NCI-H1436 treated with DMSO at 0.1 percent for 48 hours (cell line): ENCODE measurements around the gene CELF5.
"Not testable (repeated sequence)": the region's sequence is repeated elsewhere in the genome, so short reads cannot be mapped to it uniquely, and the experiment has no call there.

Experiments
- DNase-seq: peaks from one replicate; lab custom pipeline; 2025; lab: John Stamatoyannopoulos, UW

Gene CELF5

DNA sequence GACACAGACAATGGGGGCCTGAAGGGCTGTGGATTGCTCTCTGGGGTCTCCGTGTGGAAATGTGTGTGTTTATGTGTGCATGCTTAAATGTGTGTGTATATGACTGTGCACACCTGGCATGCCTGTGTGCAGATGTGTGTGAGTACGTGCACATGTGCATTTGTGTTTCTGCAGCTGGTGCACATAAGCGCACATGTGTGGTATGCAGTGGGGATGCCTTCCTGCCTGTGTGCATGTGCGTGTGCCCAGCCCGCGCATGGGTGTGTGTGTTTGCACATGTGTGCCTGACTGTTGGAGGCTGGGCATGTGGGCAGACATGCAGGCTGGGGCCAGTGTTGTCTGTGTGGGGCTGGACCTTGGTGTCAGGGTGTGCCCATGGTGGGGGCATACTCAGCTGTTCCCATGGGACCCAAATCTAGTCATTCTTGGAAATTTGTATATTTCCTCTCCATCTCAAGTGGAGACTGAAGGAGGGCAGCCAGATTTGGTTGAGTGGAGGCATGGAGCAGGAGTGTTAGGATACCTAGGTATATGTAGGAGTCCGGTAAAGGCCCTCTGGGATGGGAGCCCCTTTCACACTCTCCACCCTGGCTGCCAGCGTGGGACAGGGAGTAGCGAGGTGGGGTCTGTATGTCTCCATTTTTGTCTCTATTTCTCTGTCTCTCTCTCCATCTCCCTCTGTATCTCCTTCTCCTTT lies 49.9 kb downstream of the CELF5 start:
- no peak for DNase-seq

DNA sequence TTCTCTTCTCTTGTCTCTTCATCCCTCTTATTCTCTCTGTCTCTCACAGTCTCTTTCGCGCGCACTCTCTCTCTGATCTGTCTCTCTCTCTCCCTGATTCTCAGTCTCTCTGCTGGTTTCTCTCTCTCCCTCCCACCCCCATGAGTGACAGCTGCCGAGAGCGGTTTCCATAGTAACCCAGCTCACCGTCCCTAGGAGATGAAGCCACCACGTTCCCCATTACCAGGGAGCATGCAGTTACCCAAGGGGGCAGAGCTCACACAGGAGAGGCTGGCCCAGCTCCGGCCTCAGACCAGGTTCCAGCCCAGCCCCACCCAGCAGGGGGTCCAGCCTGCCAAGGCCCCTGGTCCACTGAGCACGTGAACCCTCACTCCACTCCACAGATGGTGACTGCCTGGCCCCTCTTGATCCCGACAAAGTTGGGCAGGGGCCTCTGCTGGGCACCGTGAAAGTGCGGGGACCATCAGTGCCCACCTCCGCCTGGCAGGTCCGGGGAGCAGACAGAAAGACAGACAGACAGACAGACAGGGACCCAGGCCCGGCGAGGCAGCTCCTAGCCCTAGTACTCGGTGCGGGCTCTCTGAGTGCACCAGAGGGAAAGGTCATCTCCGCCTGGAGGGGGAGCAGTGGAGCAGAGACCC lies 50.6 kb downstream of the CELF5 start:
- no peak for DNase-seq

DNA sequence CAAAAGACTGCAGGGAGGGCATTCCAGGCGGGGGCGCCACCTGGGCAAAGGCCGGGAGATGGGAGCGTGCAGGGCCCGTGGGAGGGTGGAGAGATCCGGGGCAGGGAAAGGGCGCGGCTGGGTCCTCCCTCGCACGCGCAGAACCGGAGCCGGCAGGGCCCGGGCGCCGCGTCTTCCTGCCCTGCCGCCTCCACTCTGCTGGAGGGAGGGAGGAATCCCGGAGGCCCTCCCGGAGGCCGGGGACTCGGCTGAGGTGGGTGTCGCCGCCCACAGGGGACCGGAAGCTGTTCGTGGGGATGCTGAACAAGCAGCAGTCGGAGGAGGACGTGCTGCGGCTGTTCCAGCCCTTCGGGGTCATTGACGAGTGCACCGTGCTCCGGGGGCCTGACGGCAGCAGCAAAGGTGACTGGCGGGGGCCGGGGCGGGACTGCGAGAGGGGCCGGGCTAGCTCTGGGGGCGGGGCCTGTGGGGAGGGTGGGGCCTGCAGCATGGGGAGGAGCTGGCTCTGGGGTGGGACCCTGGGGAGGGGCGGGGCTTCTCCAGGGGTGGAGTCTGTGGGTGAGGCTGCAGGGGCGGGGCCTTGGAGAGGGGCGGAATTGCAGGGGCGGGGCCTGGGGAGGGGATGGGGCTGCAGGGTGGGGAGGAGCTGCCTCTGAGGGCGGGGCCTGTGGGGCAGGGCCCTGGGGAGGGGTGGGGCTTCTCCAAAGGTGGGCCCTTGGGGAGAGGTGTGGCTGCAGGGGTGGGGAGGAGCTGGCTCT lies 51.3 kb downstream of the CELF5 start:
- DNase-seq = no peak

DNA sequence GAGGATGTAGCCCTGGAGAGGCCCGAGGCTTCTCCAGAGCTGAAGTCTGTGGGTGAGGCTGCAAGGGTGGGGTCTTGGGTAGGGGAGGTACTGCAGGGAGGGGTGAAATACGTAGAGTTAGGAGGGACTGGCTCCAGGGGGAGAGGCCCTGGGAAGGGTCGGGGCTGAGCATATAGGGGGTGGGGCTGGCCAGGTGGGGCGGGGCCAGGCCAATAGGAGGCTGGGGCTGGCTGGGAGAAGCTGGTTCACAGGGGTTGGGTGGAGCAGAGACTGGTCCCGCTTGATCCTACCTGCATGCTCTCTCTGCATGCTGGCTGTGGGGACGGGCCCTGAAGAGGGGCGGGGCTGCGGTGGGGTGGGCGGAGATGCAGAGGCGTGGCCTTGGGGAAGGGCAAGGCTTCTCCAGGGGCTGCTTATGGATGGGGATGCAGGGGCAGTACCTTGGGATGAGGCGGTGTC lies 51.9 kb downstream of the CELF5 start:
- DNase-seq = peak; percentile 74

DNA sequence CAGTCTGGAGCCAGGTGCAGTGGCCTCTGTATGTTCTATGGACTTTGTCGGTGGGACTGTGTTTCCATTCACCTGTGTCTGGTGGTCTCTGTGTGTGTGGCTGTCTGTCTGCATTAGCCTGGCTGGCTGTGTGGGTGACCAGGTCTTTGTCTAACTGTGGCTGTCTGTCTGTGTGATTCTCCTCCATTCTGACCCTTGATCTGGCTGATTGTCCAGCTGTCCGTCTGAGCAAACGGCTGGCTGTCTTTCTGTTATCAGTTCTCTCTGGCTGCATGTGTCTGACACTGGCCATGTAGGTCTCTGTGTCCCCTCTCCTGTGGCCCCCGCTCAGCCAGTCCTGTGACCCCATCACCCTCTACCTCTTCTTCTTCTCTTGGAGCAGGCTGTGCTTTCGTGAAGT lies 53.2 kb downstream of the CELF5 start:
- DNase-seq = no peak

DNA sequence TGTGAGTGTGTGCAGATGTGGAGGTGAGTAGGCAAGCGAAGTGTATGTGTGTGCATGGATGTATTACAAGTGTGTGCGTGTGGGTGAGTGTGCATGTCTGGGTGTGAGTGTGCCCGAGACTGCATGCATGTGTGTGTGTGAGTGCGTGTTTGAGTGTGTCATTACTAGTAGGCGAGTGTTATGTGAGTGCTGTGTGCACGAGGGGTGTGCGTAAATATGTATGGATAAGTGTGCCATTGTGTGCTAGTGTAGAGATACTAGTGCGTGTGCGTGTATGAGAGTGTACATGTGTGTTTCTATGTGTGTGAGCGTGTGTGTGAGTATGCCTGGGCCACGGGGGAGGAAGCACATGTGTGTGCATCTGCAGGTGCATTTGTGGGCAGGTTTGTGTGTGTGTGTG lies 53.8 kb downstream of the CELF5 start:
- no peak for DNase-seq

DNA sequence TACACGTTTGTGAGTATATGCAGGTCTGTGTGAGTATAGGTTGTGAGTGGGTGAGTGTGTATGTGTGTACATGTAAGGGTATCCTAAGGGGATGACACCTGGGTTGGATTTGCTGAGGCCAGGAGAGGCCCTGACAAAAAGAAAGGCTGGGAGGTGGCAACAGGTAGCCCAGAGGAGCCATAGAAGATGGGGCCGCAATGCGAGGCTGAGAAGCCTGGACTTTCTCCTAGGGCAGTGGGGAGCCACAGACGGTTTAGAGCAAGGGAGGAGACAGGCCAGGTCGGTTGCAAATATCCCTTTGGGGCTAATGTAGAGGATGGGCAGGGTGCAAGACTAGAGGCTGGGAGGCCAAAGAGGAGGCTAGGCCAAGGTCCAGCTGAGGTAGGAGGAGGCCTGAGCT lies 54.3 kb downstream of the CELF5 start:
- DNase-seq = no peak

DNA sequence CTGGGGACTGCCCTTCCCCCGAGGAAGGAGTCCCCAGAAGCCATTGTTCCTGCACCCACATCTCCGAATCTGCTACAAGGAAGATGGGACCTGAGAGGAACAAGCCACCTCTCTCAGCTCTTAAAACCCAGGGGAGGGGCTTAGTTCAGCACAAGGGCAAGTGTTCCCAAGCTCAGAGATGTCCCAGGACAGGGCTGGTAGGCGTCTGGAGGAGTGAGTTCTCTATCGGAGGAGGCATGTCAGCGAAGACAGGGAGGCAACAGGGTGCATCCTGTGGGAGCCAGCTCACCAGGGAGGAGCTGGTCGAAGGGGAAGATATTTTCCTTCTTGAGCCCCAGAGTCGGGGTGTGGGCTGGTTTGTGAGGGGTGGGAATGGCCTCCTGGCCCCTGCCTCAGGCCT lies 54.8 kb downstream of the CELF5 start:
- no peak for DNase-seq

DNA sequence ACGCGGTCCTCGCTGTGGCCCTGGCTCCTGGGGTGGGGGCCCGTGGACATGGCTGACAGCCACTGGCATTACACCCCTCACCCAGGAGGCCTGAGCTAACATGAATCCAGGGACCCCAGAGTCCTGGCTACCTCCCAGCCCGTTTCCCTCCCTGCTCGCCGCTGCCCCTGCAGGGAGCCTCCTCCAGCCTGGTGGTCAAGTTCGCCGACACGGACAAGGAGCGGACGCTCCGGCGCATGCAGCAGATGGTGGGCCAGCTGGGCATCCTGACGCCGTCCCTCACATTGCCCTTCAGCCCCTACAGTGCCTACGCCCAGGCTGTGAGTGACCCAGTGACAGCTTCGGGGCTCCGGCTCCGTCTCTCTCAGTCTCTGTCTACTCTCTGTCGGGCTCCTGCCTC lies 56.6 kb downstream of the CELF5 start:
- no peak for DNase-seq

DNA sequence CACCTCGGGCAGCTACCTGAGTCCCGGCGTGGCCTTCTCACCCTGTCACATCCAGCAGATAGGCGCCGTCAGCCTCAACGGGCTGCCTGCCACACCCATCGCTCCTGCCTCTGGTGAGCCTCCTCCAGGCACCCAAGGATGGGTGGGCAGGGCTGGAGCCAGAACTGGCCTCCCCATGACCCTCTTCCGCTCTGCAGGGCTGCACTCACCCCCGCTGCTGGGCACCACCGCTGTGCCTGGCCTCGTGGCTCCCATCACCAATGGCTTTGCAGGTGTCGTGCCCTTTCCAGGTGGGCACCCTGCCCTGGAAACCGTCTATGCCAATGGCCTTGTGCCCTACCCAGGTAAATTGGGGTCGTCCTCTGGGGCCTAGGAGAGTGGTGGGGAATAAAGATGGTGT lies 57.7 kb downstream of the CELF5 start:
- DNase-seq = no peak

DNA sequence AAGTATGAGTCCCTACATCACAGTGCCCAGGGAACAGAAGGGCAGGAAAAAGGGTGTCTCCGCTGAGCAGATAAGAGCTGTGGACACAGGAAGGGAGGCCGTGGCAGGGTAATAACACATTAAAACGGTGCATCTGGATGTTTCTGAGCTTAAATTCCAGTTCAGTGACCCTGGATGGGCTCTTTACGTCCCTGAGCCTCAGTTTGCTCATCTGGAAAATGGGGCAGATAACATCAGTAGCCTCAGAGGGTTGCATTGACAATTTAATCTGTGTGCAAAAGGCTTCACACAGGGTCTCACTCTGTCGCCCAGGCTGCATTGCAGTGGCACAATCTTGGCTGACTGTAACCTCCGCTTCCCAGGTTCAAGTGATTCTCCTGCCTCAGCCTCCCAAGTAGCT lies 58.1 kb downstream of the CELF5 start:
- DNase-seq = no peak

DNA sequence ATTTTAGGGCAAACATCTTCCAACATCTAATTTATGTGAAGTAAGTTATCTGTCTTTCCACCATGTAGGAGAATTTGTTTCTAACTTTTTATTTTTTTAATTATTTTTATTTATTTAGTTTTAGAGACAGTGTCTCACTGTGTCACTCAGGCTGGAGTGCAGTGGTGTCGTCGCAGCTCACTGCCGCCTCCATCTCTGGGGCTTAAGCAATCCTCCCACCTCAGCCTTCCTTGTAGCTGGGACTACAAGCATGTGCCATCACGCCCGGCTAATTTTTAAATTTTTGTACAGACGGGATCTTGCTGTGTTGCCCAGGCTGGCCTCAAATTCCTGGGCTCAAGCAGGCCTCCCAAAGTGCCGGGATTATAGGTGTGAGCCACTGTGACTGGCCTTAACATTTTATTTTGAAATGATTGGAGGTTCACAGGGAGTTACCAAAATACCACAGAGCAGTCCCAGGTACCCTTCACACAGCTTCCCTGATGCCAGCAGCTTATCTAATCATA lies 58.8 kb downstream of the CELF5 start:
- no peak for DNase-seq

DNA sequence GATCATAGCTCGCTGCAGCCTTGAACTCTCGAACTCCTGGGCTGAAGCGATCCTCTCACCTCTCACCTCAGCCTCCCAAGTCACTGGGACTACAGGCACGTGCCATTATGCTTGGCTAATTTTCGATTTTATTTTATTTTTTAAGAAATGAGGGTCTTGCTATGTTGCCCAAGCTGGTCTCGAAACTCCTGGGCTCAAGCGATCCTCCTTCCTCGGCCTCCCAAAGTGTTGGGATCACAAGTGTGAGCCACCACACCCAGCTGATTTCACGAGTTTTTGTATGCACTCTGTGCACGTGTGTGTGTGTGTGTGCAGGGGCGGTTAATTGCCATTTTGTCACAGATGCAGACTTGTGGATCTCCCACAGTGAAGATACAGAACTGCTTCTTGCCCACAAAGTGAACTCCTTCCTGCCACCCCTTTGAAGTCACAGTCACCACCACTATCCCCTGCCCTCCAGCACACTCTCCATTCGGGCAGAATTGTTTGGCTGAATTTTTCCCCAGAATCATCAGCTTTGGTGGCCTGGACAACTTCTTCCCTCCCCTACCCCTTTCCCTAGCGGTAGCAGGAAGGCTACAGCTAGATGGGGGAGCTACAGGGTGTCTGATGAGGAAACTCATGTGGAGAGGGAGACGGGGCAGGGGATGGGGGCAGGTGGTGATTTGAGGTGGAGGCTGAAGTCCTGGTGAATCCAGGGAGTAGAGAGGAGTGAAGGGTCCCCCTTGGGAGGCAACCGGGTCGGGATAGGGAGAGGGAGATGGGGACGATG lies 59.6 kb downstream of the CELF5 start:
- DNase-seq = no peak

DNA sequence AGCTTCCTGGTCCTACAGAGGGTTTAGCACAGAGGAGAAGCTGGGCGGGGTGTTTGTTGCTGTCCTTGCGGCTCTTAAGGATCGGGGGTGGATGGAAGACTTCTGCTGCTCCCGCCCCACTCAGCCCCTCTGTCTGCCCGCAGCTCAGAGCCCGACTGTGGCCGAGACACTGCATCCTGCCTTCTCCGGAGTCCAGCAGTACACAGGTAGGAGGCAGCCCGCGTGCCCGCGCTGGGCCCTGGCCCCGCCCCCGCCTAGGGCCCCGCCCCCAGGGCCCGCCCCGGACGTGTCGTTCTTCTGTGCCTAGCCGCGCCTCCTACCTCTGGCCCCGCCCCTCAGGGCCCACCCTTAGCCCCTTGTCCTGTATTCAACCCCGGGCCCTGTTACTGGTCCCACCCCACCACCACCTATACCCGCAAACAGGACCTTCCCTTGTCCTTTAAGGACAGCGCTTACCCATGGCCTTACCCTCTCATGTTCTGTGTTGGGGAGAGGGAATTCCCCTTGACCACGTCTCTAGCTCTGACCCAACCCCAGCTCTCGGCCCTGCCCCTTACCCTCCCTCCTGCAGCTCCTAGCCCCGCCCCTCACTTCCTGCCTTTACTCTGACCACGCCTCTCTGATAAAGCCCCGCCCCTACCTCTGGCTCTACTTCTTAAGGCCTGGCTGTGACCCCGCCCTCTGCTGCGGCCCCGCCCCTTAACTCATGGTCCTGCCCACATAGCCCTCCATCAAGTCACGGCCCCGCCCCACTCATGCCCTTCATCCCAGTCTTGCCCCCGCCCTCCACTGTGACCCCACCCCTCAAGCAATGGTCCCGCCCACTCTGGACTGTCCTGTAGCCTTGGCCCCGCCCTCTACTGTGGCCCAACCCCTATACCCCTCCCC lies 60.5 kb downstream of the CELF5 start:
- DNase-seq = no peak

DNA sequence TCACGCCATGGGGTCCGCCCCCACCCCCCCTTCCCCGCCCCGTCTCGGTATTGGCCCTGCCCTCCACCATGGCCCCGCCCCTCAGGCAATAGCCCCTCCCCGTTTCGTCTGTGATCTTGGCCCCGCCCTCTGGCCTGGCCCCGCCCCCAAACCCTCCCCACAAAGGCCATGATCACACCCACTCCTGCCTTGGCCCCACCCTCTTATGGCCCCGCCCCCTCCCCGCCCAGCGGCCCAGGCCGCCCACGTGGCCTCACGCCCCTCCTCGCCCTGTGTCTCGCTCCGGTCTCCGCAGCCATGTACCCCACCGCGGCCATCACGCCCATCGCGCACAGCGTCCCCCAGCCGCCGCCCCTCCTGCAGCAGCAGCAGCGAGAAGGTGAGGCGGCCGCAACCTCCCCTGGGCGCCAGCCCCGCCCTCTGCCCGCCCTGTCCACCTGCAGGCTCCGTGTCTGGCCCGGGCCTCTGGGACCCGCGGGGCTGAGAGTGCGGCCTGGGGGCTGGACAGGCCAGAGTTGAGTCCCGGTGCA lies 61.3 kb downstream of the CELF5 start:
- no peak for DNase-seq

DNA sequence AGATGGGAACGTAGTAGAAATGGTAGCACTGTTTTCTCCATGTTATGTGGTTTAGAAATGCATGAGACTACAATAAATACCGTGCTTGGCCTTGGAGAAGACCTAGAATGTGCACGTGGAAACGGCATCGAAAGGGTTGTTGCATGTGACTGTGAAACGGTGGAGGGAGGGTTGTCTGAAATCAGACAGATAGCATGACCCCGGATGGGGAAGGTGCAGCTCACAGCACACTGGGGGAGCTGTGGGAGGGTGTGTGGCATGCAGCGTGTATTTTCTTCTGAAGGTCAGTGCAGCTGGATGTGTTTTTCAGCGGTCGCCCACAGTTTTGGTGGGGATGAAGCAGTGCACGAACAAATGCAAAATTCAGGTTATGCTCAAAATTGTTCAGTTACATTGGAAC lies 63.4 kb downstream of the CELF5 start:
- no peak for DNase-seq

DNA sequence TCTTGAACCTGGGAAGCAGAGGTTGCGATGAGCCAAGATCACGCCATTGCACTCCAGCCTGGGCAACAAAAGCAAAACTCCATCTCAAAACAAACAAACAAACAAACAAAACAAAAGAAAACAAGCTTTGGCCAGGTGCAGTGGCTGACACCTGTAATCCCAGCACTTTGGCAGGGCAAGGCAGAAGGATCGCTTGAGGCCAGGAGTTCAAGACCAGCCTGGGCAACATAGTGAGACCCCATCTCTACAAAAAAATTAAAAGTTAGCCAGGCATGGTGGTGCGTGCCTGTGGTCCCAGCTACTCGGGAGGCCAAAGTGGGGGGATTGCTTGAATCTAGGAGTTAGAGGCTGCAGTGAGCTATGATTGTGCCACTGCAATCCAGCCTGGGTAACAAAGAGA lies 64.0 kb downstream of the CELF5 start:
- DNase-seq = not testable (repeated sequence)

DNA sequence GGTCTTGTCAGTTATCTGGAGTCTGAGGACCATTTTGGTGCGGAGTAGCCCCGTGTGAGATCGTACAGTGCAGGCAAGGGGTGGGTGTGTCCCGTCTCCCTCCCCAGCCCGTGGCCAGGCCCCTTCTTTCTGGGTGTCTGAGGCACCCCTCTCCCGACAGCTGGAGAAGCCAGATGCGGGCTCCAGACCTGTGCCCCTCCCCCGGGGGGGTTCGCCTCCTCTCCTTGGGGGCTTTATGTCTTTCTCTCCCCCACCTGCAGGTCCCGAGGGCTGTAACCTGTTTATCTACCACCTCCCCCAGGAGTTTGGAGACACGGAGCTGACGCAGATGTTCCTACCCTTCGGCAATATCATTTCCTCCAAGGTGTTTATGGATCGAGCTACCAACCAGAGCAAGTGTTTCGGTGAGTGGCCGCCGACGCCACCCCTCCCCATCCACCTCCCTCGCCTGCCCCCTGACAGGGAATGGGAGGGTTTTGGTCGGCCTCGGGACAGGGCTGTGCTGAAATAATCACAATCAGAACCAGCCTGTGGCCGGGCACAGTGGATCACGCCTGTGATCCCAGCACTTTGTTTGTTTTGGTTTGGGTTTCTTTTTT lies 65.6 kb downstream of the CELF5 start:
- DNase-seq = no peak

DNA sequence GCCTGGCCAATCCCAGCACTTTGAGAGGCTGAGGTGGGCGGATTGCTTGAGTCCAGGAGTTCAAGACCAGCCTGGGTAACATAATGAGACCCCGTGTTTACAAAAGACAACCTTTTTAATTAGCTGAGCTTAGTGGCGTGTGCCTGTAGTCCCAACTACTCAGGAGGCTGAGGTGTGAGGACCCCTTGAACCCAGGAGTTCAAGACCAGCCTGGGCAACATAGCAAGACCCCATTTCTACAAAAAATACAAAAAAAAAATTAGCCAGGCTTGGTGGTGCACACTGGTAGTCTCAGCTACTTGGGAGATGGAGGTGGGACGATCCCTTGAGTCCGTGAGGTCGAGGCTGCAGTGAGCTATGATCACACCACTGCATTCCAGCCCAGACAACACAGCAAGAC lies 66.4 kb downstream of the CELF5 start:
- not testable (repeated sequence) for DNase-seq

DNA sequence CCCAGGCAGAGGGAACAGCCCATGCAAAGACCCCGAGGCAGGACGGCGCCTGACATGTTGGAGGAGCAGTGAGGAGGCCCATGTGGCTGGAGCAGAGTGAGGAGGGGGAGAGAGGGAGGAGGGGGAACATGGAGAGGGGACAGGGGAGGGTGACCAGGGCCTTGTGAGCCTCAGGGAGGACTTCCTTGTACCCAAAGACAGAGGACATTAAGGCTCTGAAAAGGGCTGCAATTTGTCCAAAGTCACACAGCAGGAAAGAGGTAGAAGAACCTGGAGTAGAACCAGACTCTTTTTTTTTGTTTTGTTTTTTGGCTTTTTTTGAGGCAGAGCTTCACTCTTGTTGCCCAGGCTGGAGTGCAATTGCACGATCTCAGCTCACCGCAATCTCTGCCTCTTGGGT lies 67.2 kb downstream of the CELF5 start:
- no peak for DNase-seq
